HFF-Myc (cell line): ENCODE measurements around the gene HAPLN2.

Experiments used
- DNase-seq: peaks from one replicate; pipeline ENCODE4 v3.0.0-alpha.2; 2011; ENCODE audit warnings: low read depth; ENCODE audit errors: extremely low read depth
- H3K4me3 ChIP-seq: replicated peaks from 2 replicates; pipeline ENCODE4 v1.5.1; 2011; ENCODE audit warnings: low read depth, mild to moderate bottlenecking, control low read depth, low read length
- CTCF ChIP-seq: IDR thresholded peaks from 2 replicates; pipeline ENCODE4 v1.5.1; 2012; ENCODE audit warnings: mild to moderate bottlenecking, low read depth, low read length, control low read depth; ENCODE audit errors: missing control alignments

The HAPLN2 gene

GRCh38 chr1:156645056-156645455 lies 25.8 kb downstream of the HAPLN2 start:
- no peak for DNase-seq
- H3K4me3 ChIP-seq, result no peak overlapping the region
- no peak for TF ChIP-seq CTCF

GRCh38 chr1:156645666-156646065 lies 26.5 kb downstream of the HAPLN2 start:
- TF ChIP-seq CTCF, result no peak
- H3K4me3 ChIP-seq, result no peak overlapping the region
- DNase-seq, result no peak

GRCh38 chr1:156646738-156647211 lies 27.6 kb downstream of the HAPLN2 start:
- no peak for DNase-seq
- no peak for TF ChIP-seq CTCF

GRCh38 chr1:156647351-156647750 lies 28.1 kb downstream of the HAPLN2 start:
- no peak for TF ChIP-seq CTCF
- no peak for DNase-seq
- H3K4me3 ChIP-seq, result no peak overlapping the region

More at GRCh38 chr1:156646738-156647211, 27.6 kb downstream of the HAPLN2 start:
- H3K4me3 ChIP-seq, result no peak overlapping the region

GRCh38 chr1:156648496-156648895 lies 29.3 kb downstream of the HAPLN2 start:
- no peak for TF ChIP-seq CTCF
- no peak overlapping the region for H3K4me3 ChIP-seq
- no peak for DNase-seq

- H3K4me3 ChIP-seq, result no peak overlapping the region
- no peak for TF ChIP-seq CTCF
- DNase-seq, result no peak
These were observed 29.7 kb downstream of the HAPLN2 start for GRCh38 chr1:156648951-156649350.
